Osteocyte (in vitro differentiated cells): ENCODE data around the gene CSNK1G1. TPM values are rescaled to one million over a fixed set of nuclear protein-coding genes. Genes with fewer than 3 reads are reported as not detected.

Experiments used
- DNase-seq: peaks from one replicate; pipeline ENCODE4 v3.0.0; 2021; ENCODE audit warnings: mixed read lengths; ENCODE audit not compliant: unreplicated experiment; ENCODE audit errors: extremely low spot score
- H3K27ac Mint-ChIP-seq: one replicate; pipeline ENCODE4 v1.8.0; 2021; ENCODE audit warnings: mild to moderate bottlenecking, mixed read lengths; ENCODE audit not compliant: unreplicated experiment
- H3K27me3 Mint-ChIP-seq: one replicate; pipeline ENCODE4 v1.8.0; 2021; ENCODE audit warnings: mixed read lengths; ENCODE audit not compliant: unreplicated experiment
- H3K36me3 Mint-ChIP-seq: one replicate; pipeline ENCODE4 v1.8.0; 2021; ENCODE audit warnings: mixed read lengths; ENCODE audit not compliant: unreplicated experiment
- H3K4me1 Mint-ChIP-seq: one replicate; pipeline ENCODE4 v1.8.0; 2021; ENCODE audit warnings: mixed read lengths; ENCODE audit not compliant: unreplicated experiment
- H3K4me3 Mint-ChIP-seq: one replicate; pipeline ENCODE4 v1.8.0; 2021; ENCODE audit warnings: mild to moderate bottlenecking, moderate library complexity, mixed read lengths; ENCODE audit not compliant: unreplicated experiment
- H3K9me3 Mint-ChIP-seq: one replicate; pipeline ENCODE4 v1.8.0; 2021; ENCODE audit warnings: mixed read lengths; ENCODE audit not compliant: unreplicated experiment
- total RNA-seq: library from RNA; stranded (reverse); gene quantifications from 2 replicates; pipeline ENCODE4 v1.2.1, GENCODE V29; 2021
- TF ChIP-seq, protein P1 (sequence below): fragments of 200-600 bp; sonication (generic); IDR thresholded peaks from 2 replicates; pipeline ENCODE4 v1.5.0; 2021; ENCODE audit warnings: antibody characterized with exemption, mild to moderate bottlenecking, moderate library complexity

CSNK1G1 gene
- total RNA-seq, 1 donor from 2014 or later, result 22.2 TPM

GRCh38 chr15:64211696-64212095 is 144.3 kb downstream of the CSNK1G1 start:
- Mint-ChIP-seq H3K27ac (no peak overlapping the region), H3K4me1 (peaks cover 9% of the 10 kb centered on the region), H3K27me3 (no peaks in the 10 kb centered on the region), H3K9me3 (no peaks in the 10 kb centered on the region), H3K36me3 (peaks cover 10% of the 10 kb centered on the region), H3K4me3 (no peak overlapping the region)
- DNase-seq, result no peak
- TF ChIP-seq, protein P1, sequence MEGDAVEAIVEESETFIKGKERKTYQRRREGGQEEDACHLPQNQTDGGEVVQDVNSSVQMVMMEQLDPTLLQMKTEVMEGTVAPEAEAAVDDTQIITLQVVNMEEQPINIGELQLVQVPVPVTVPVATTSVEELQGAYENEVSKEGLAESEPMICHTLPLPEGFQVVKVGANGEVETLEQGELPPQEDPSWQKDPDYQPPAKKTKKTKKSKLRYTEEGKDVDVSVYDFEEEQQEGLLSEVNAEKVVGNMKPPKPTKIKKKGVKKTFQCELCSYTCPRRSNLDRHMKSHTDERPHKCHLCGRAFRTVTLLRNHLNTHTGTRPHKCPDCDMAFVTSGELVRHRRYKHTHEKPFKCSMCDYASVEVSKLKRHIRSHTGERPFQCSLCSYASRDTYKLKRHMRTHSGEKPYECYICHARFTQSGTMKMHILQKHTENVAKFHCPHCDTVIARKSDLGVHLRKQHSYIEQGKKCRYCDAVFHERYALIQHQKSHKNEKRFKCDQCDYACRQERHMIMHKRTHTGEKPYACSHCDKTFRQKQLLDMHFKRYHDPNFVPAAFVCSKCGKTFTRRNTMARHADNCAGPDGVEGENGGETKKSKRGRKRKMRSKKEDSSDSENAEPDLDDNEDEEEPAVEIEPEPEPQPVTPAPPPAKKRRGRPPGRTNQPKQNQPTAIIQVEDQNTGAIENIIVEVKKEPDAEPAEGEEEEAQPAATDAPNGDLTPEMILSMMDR, result no peak

DNA sequence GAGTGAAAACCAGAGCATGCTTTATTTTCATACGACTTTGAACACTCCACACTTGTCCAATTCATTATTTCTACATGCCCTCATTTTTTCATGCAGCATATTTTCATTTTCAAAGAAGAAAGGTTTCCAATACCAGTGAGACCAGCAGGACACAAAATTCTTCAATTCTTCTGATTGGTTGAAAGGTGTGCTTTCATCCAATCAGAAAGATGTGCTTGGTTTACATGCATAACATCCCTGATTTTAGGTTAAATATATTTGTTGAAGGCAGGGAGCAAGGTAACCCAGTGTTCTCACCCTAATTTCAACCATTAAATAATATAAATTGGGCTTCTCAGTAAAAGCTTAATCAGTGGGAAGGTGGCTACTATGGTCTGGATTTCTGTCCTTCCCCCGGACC is 145.6 kb downstream of the CSNK1G1 start:
- H3K9me3 Mint-ChIP-seq, result no peaks in the 10 kb centered on the region
- H3K36me3 Mint-ChIP-seq, result peaks cover 10% of the 10 kb centered on the region
- H3K27ac Mint-ChIP-seq, result no peak overlapping the region
- no peaks in the 10 kb centered on the region for H3K27me3 Mint-ChIP-seq
- no peak overlapping the region for H3K4me3 Mint-ChIP-seq
- TF ChIP-seq, protein P1, result no peak
- DNase-seq, result no peak
- peaks cover 9% of the 10 kb centered on the region for H3K4me1 Mint-ChIP-seq

- peaks cover 9% of the 10 kb centered on the region for H3K4me1 Mint-ChIP-seq
These were observed 146.2 kb downstream of the CSNK1G1 start for GRCh38 chr15:64209680-64210334.

DNA sequence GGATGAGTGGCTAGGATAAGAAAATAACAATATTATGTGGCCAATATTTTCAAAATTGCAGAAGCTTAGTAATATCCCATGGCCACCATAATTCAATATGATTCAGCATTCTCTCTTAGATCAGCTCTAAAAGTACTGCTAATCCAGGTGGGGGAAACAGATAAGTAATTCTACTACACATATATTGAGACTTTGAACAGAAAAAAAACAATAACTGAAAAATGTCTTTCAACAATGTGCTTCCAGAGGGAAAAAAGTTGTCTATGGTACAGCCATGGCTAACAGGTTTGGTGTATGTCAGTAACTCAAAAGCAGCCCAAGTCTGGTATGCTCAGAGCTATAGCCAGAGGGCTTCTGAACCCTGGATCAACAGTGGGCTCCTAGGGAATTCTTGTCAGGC is 150.8 kb downstream of the CSNK1G1 start:
- no peak for DNase-seq
- TF ChIP-seq, protein P1, result no peak
- H3K4me1 Mint-ChIP-seq, result peaks cover 6% of the 10 kb centered on the region
- H3K36me3 Mint-ChIP-seq, result peaks cover 11% of the 10 kb centered on the region
- H3K4me3 Mint-ChIP-seq, result no peak overlapping the region
- no peaks in the 10 kb centered on the region for H3K9me3 Mint-ChIP-seq
- no peaks in the 10 kb centered on the region for H3K27me3 Mint-ChIP-seq
- H3K27ac Mint-ChIP-seq, result no peak overlapping the region

More at GRCh38 chr15:64209680-64210334, 146.2 kb downstream of the CSNK1G1 start:
- Mint-ChIP-seq H3K27ac (peak overlapping the region; percentile 73), H3K4me3 (no peak overlapping the region), H3K36me3 (peaks cover 10% of the 10 kb centered on the region), H3K9me3 (no peaks in the 10 kb centered on the region), H3K27me3 (no peaks in the 10 kb centered on the region)
- TF ChIP-seq, protein P1, result peak; percentile 71
- no peak for DNase-seq

DNA sequence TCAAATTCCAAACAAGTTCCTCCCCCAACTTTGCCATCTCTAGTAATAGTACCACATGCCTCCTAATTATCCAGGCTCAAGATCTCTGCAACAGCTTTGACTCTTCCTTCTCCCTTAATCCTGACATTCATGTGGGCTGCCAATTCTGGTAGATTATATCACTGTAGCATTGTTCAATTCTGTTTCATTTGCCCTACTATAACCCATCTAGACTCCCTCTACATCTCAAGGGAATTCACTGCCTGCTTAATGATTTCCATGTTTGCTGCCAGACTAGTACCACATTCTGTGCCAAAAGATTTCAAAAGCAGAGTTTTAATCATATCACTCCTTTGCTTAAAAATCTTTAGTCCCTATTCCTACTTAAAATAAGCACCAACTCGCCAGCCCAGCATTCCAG is 158.5 kb downstream of the CSNK1G1 start:
- Mint-ChIP-seq H3K4me1 (peaks cover 9% of the 10 kb centered on the region), H3K36me3 (peaks cover 28% of the 10 kb centered on the region), H3K9me3 (no peaks in the 10 kb centered on the region), H3K27me3 (no peaks in the 10 kb centered on the region), H3K27ac (no peak overlapping the region), H3K4me3 (no peak overlapping the region)
- TF ChIP-seq, protein P1, result no peak
- no peak for DNase-seq
